H1 (cell line): ENCODE results near the gene SMC3. TPM values are rescaled to one million over a fixed set of nuclear protein-coding genes. Genes with fewer than 3 reads are reported as not detected.
A peak's percentile ranks its signal among the peaks of the same experiment; 100 is the strongest.

ENCODE experiments used
- CTCF ChIA-PET: fragments of 300-600 bp; sonication (Branson Sonifier 250); formaldehyde crosslinking; loops from one replicate; lab custom pipeline; 2021; ENCODE audit not compliant: partially characterized antibody; lab: Charles Lee
- POLR2A ChIA-PET: fragments of 300-600 bp; sonication (Branson Sonifier 250); formaldehyde crosslinking; loops from one replicate; lab custom pipeline; 2021; ENCODE audit warnings: inconsistent platforms; ENCODE audit not compliant: partially characterized antibody; lab: Charles Lee
- DNase-seq, 2 experiments: peaks; one replicate each; pipeline versions ENCODE4 v3.0.0 to v3.0.0-alpha.2; 2010 to 2022; ENCODE audit warnings: low spot score in 2 of 2, low read depth in 1 of 2, mixed read lengths in 1 of 2
- FAIRE-seq: peaks from 2 replicates; lab custom pipeline; 2011; peaks lifted over from hg19 to GRCh38; lab: Jason Lieb, UNC
- H2AFZ ChIP-seq: 2 replicates; pipeline ENCODE4 v1.8.1; 2012; ENCODE audit warnings: low read length, inconsistent platforms
- H2AK5ac ChIP-seq: 2 replicates; pipeline ENCODE4 v1.6.1; 2013; ENCODE audit warnings: low read depth, low read length
- H2BK120ac ChIP-seq: replicated peaks from 2 replicates; pipeline ENCODE3; 2013; ENCODE audit warnings: low read depth, low read length, inconsistent platforms
- H2BK12ac ChIP-seq: 2 replicates; pipeline ENCODE4 v1.6.1; 2013; ENCODE audit warnings: low read depth, low read length
- H2BK15ac ChIP-seq: 2 replicates; pipeline ENCODE4 v1.6.1; 2013; ENCODE audit warnings: low read length
- H2BK20ac ChIP-seq: 2 replicates; pipeline ENCODE4 v1.6.1; 2013; ENCODE audit warnings: low read length
- H2BK5ac ChIP-seq: 2 replicates; pipeline ENCODE4 v1.6.1; 2013; ENCODE audit warnings: low read depth, low read length
- H3K14ac ChIP-seq: 2 replicates; pipeline ENCODE4 v1.6.1; 2013; ENCODE audit warnings: inconsistent platforms; ENCODE audit not compliant: insufficient read length
- H3K18ac ChIP-seq: 2 replicates; pipeline ENCODE4 v1.6.1; 2013; ENCODE audit warnings: low read length; ENCODE audit errors: extremely low read depth
- H3K23ac ChIP-seq: 2 replicates; pipeline ENCODE4 v1.6.1; 2013; ENCODE audit warnings: inconsistent platforms; ENCODE audit not compliant: insufficient read length
- H3K23me2 ChIP-seq: 2 replicates; pipeline ENCODE4 v1.6.1; 2013; ENCODE audit warnings: low read depth, low read length
- H3K27ac ChIP-seq: 2 replicates; pipeline ENCODE4 v1.6.1; 2011; ENCODE audit warnings: low read depth, low read length, inconsistent platforms
- H3K27me3 ChIP-seq, 4 experiments: replicated peaks in 1 of 4; 1 replicate in 1 of 4; 2 replicates in 3 of 4; pipeline versions ENCODE4 v1.6.1 to v1.8.1; 2011 to 2013; ENCODE audit warnings: low read length in 3 of 4, mild to moderate bottlenecking in 3 of 4, inconsistent platforms in 2 of 4, mixed read lengths in 2 of 4, moderate library complexity in 1 of 4; ENCODE audit not compliant: control insufficient read depth in 3 of 4, insufficient read depth in 3 of 4; ENCODE audit errors: extremely low read depth in 1 of 4
- H3K36me3 ChIP-seq, 4 experiments: 2 replicates each; pipeline versions ENCODE4 v1.6.1 to v1.8.1; 2011 to 2013; ENCODE audit warnings: mild to moderate bottlenecking in 4 of 4, low read length in 3 of 4, moderate library complexity in 2 of 4, control low read depth in 1 of 4, inconsistent platforms in 1 of 4; ENCODE audit not compliant: insufficient read depth in 4 of 4, control insufficient read depth in 2 of 4
- H3K4ac ChIP-seq: replicated peaks from 2 replicates; pipeline ENCODE3; 2013; ENCODE audit warnings: low read length, low read depth, mixed read lengths, inconsistent platforms; ENCODE audit not compliant: insufficient read length
- H3K4me1 ChIP-seq, 4 experiments: replicated peaks in 1 of 4; 1 replicate in 1 of 4; 2 replicates in 3 of 4; pipeline versions ENCODE4 v1.6.1 to v1.8.1; 2011 to 2013; ENCODE audit warnings: low read length in 3 of 4, inconsistent platforms in 2 of 4, mixed read lengths in 1 of 4; ENCODE audit not compliant: insufficient read depth in 4 of 4, control insufficient read depth in 3 of 4
- H3K4me2 ChIP-seq, 2 experiments: 2 replicates each; pipeline versions ENCODE4 v1.6.1 to v1.8.1; 2011 to 2013; ENCODE audit warnings: low read depth in 2 of 2, low read length in 2 of 2, control low read depth in 1 of 2, inconsistent platforms in 1 of 2, mild to moderate bottlenecking in 1 of 2; ENCODE audit not compliant: insufficient read depth in 1 of 2
- H3K4me3 ChIP-seq, 4 experiments: fragments of 200-600, 300-600 bp in 1 of 4; sonication (generic), shearing (Covaris generic), sonication (Bioruptor Twin) in 1 of 4; 2 replicates each; pipeline versions ENCODE4 v1.5.1 to v1.8.1; 2011 to 2016; ENCODE audit warnings: low read length in 4 of 4, low read depth in 3 of 4, control low read depth in 2 of 4, inconsistent platforms in 2 of 4, mild to moderate bottlenecking in 2 of 4, mixed read lengths in 1 of 4, moderate library complexity in 1 of 4; ENCODE audit not compliant: insufficient read depth in 2 of 4; ENCODE audit errors: extremely low read depth in 1 of 4
- H3K56ac ChIP-seq: replicated peaks from 2 replicates; pipeline ENCODE3; 2013; ENCODE audit warnings: low read depth, mild to moderate bottlenecking, mixed read lengths, low read length, inconsistent platforms; ENCODE audit not compliant: insufficient read length
- H3K79me1 ChIP-seq: 2 replicates; pipeline ENCODE4 v1.6.1; 2013; ENCODE audit warnings: low read depth, low read length, control low read depth
- H3K79me2 ChIP-seq, 2 experiments: 2 replicates each; pipeline versions ENCODE4 v1.6.1 to v1.8.1; 2012 to 2013; ENCODE audit warnings: low read length in 2 of 2, mild to moderate bottlenecking in 2 of 2, inconsistent platforms in 1 of 2; ENCODE audit not compliant: insufficient read depth in 2 of 2, control insufficient read depth in 1 of 2
- H3K9ac ChIP-seq, 4 experiments: replicated peaks in 1 of 4; 1 replicate in 1 of 4; 2 replicates in 3 of 4; pipeline versions ENCODE4 v1.6.1 to v1.8.1; 2011 to 2013; ENCODE audit warnings: low read depth in 3 of 4, low read length in 3 of 4, control low read depth in 2 of 4, mild to moderate bottlenecking in 2 of 4, moderate library complexity in 2 of 4, inconsistent platforms in 1 of 4; ENCODE audit errors: extremely low read depth in 1 of 4
- H3K9me3 ChIP-seq, 2 experiments: 2 replicates each; pipeline versions ENCODE4 v1.6.1 to v1.8.1; 2012 to 2013; ENCODE audit warnings: mild to moderate bottlenecking in 2 of 2, moderate library complexity in 2 of 2, control low read depth in 1 of 2, inconsistent platforms in 1 of 2, low read depth in 1 of 2, low read length in 1 of 2, mixed read lengths in 1 of 2; ENCODE audit not compliant: insufficient read depth in 2 of 2
- H4K20me1 ChIP-seq, 2 experiments: replicated peaks in 1 of 2; 2 replicates each; pipeline versions ENCODE3 to v1.8.1; 2011 to 2013; ENCODE audit warnings: inconsistent platforms in 2 of 2, low read length in 2 of 2, mild to moderate bottlenecking in 1 of 2; ENCODE audit not compliant: insufficient read depth in 2 of 2, control insufficient read depth in 1 of 2
- H4K5ac ChIP-seq: 2 replicates; pipeline ENCODE4 v1.6.1; 2013; ENCODE audit warnings: low read length, low read depth, mixed read lengths, inconsistent platforms; ENCODE audit not compliant: insufficient read length
- H4K8ac ChIP-seq: 2 replicates; pipeline ENCODE4 v1.8.0; 2013; ENCODE audit warnings: mild to moderate bottlenecking, moderate library complexity, low read length, inconsistent platforms; ENCODE audit not compliant: insufficient read depth; ENCODE audit errors: extremely low read depth
- H4K91ac ChIP-seq: replicated peaks from 2 replicates; pipeline ENCODE3; 2013; ENCODE audit warnings: low read length, mixed read lengths, inconsistent platforms; ENCODE audit not compliant: insufficient read length
- BACH1 ChIP-seq: IDR thresholded peaks from 2 replicates; pipeline ENCODE4 v1.6.1; 2012; ENCODE audit warnings: low read length, improper control_type of control experiment
- HDAC2 ChIP-seq, 2 experiments: fragments of 300-600 bp in 1 of 2; sonication (generic) in 1 of 2; IDR thresholded peaks; 2 replicates each; pipeline ENCODE4 v1.6.1; 2011 to 2012; ENCODE audit warnings: low read depth in 2 of 2, low read length in 2 of 2, mild to moderate bottlenecking in 2 of 2, moderate library complexity in 2 of 2, borderline replicate concordance in 1 of 2, inconsistent platforms in 1 of 2
- KDM1A ChIP-seq: fragments of 200-600, 300-600 bp; sonication (generic); IDR thresholded peaks from 2 replicates; pipeline ENCODE4 v1.7.1; 2016; ENCODE audit warnings: mild to moderate bottlenecking, low read length, borderline replicate concordance
- PHF8 ChIP-seq: fragments of 200-600 bp; sonication (generic); conservative IDR thresholded peaks from 2 replicates; pipeline ENCODE4 v1.7.1; 2012; ENCODE audit warnings: low read depth, mild to moderate bottlenecking, inconsistent platforms, low read length, moderate library complexity
- WGBS, 2 experiments: shearing (Covaris generic) in 1 of 2; methylation state at CpG; one replicate each; pipeline versions ENCODE4 v1.1.6 to v1.1.7; 2013 to 2015; ENCODE audit warnings: low lambda C conversion rate in 2 of 2, mixed read lengths in 2 of 2, inconsistent platforms in 1 of 2, low coverage in 1 of 2, missing lambda C conversion rate in 1 of 2; ENCODE audit not compliant: insufficient replicate concordance in 2 of 2, insufficient coverage in 1 of 2, insufficient read length in 1 of 2; ENCODE audit errors: extremely low coverage in 1 of 2, missing lambda C conversion rate in 1 of 2; 5-methylcytosine and 5-hydroxymethylcytosine counted together
- polyA plus RNA-seq, 7 experiments: library from polyadenylated mRNA; depleted of rRNA in 3 of 7; stranded (reverse) in 5 of 7; unstranded in 2 of 7; fragments of >200 nt in 5 of 7; fragments of 200-250 nt in 2 of 7; gene quantifications; 1 replicate in 5 of 7; 2 replicates in 1 of 7; 4 replicates in 1 of 7; pipeline versions ENCODE4 v1.2.1 to v1.2.3, GENCODE V29; 2011 to 2013; ENCODE audit warnings: missing spikeins in 2 of 7, mixed read lengths in 2 of 7
- total RNA-seq: library from RNA; stranded (reverse); fragmentation: NEBNext Ultra II Directional; extraction: Animal tissue kit (Norgen Biotek cat#: 25700); gene quantifications from 2 replicates; pipeline ENCODE4 v1.2.1, GENCODE V29; 2021

The SMC3 gene
- total and polyA plus RNA-seq, 2 of the 8 experiments (the other 6 are each of a cell fraction or from before 2014, with no cell fraction given) = 12.7 to 93.4 TPM

DNA sequence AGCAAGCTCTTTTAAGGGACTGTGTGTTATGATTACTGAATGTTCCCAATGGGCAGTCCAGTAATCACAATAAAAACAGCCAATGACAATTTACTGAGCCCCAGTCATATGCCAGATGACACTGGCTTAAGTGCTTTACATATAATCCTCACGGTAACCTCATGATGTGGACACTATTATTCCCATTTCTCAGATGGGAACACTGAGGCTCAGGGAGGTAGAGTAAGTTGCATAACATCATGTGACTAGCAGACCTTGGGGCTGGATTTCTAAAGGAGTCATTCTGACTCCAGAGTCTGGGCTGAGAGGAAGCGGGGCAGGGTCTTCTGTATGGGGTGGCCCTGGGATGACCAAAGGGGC lies 69.1 kb downstream of the SMC3 start:
- Histone ChIP-seq H4K20me1 (no peaks in the 10 kb centered on the region), H3K23me2 (no peaks in the 10 kb centered on the region), H3K79me2 (no peaks in the 10 kb centered on the region), H2AK5ac (no peak overlapping the region), H3K4me2 (no peak overlapping the region; a peak in 1 of 4 replicates), H4K91ac (no peak overlapping the region), H3K23ac (no peak overlapping the region), H2BK15ac (no peak overlapping the region), H3K79me1 (no peaks in the 10 kb centered on the region), H2BK120ac (no peak overlapping the region), H3K27ac (no peak overlapping the region), H3K4ac (no peak overlapping the region), H3K9ac (no peak overlapping the region), H2AFZ (no peak overlapping the region), H2BK5ac (no peak overlapping the region), H4K8ac (no peak overlapping the region), H3K36me3 (no peaks in the 10 kb centered on the region), H3K27me3 (no peaks in the 10 kb centered on the region; a peak in 1 of 7 replicates), H2BK20ac (no peak overlapping the region), H3K56ac (no peak overlapping the region), H3K9me3 (no peaks in the 10 kb centered on the region), H3K4me1 (peaks cover 9 to 17% (median 12%) of the 10 kb centered on the region in 4 experiments), H3K18ac (no peak overlapping the region), H4K5ac (no peak overlapping the region), H3K14ac (no peak overlapping the region), H3K4me3 (no peak overlapping the region), H2BK12ac (no peak overlapping the region)
- TF ChIP-seq BACH1 (no peak), HDAC2 (IDR thresholded peaks at IDR 0.05; ENCODE audit: borderline replicate concordance in 1 of 2, low read depth in 2 of 2, low read length in 2 of 2) (0 out of 4 replicates have a peak, but pooled peaks of 1 of the 2 experiments have one; percentile 63), KDM1A (peak; percentile 83; the same call in 1 of the 2 replicates), PHF8 (no peak)
- FAIRE-seq (no peak), DNase-seq (no peak)
- ChIA-PET POLR2A (no interaction called here), CTCF (interaction anchor here (1.0 to 6.3 kb wide), 5 partner anchors 9 to 36 kb away, joined by 3 to 51 read pairs (median 4); no protein-coding TSS in a partner anchor)
- WGBS, 2 experiments = 100% methylated on average over 2 of the region's 2 CpGs; no CpG with 5 or more reads in 1 of the 2 experiments
